ENCODE measurements around the gene PTGIR.

DNA sequence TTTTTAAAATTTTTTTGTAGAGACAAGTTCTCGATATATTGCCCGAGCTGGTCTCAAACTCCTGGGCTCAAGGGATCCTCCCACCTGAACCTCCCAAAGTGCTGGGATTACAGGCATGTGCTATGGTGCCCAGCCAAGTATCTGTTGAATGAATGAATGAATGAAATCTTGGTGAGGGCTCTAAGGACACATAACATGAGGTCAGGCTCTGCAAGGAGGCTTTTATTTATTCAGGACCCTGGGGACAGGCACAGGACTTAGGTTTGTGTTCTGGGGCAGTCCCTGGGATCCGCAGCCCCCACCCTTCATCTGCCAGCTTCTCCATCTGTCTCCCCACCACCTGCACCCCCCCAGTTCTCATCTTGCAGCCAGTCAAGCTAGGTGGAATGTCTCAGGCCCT is 4.6 kb downstream of the PTGIR start:
- TF ChIP-seq, protein P1, sequence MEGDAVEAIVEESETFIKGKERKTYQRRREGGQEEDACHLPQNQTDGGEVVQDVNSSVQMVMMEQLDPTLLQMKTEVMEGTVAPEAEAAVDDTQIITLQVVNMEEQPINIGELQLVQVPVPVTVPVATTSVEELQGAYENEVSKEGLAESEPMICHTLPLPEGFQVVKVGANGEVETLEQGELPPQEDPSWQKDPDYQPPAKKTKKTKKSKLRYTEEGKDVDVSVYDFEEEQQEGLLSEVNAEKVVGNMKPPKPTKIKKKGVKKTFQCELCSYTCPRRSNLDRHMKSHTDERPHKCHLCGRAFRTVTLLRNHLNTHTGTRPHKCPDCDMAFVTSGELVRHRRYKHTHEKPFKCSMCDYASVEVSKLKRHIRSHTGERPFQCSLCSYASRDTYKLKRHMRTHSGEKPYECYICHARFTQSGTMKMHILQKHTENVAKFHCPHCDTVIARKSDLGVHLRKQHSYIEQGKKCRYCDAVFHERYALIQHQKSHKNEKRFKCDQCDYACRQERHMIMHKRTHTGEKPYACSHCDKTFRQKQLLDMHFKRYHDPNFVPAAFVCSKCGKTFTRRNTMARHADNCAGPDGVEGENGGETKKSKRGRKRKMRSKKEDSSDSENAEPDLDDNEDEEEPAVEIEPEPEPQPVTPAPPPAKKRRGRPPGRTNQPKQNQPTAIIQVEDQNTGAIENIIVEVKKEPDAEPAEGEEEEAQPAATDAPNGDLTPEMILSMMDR (IDR thresholded peaks at IDR 0.05; ENCODE audit: low read depth, low read length), result no peak
- TF ChIP-seq EZH2phosphoT487 (IDR thresholded peaks at IDR 0.05; ENCODE audit: low read depth), result no peak

Data from OCI-LY3 (cell line).